SK-N-SH (cell line): Measurements from ENCODE around the gene USP19. TPM values are rescaled to one million over a fixed set of nuclear protein-coding genes. Genes with fewer than 3 reads are reported as not detected.
A peak's percentile ranks its signal among the peaks of the same experiment; 100 is the strongest.

Source experiments
- CTCF ChIA-PET: fragments of 300-600, 350-600 bp; formaldehyde crosslinking; extraction: SDS; loops from one replicate; lab custom pipeline; 2021; lab: Yijun Ruan, JAX
- POLR2A ChIA-PET: fragments of 350-600 bp; sonication (Branson Sonifier 250); formaldehyde crosslinking; extraction: SDS; loops from one replicate; lab custom pipeline; 2020; ENCODE audit warnings: antibody characterized with exemption, inconsistent platforms; lab: Yijun Ruan, JAX
- DNase-seq: peaks from one replicate; pipeline ENCODE4 v3.0.0; 2012
- H2AFZ ChIP-seq: fragments of 200-600 bp; sonication (generic); 2 replicates; pipeline ENCODE4 v1.8.1; 2016; ENCODE audit warnings: antibody characterized with exemption, mild to moderate bottlenecking, low read depth
- H3F3A ChIP-seq: fragments of 200-600 bp; sonication (generic); replicated peaks from 2 replicates; pipeline ENCODE3; 2016; ENCODE audit warnings: antibody characterized with exemption, mild to moderate bottlenecking; ENCODE audit not compliant: insufficient read depth
- H3K27ac ChIP-seq, 2 experiments: fragments of 200-500 bp in 1 of 2; fragments of 200-600 bp in 1 of 2; sonication (Bioruptor generic) in 1 of 2; sonication (generic), shearing (Covaris generic) in 1 of 2; 2 replicates each; pipeline versions ENCODE4 v1.5.1 to v1.6.1; 2014 to 2016; ENCODE audit warnings: low read depth in 2 of 2, inconsistent platforms in 1 of 2, low read length in 1 of 2, mild to moderate bottlenecking in 1 of 2, mixed read lengths in 1 of 2
- H3K27me3 ChIP-seq: fragments of 200-600 bp; sonication (generic), shearing (Covaris generic); 2 replicates; pipeline ENCODE4 v1.6.1; 2016; ENCODE audit warnings: mixed run types; ENCODE audit not compliant: insufficient read depth
- H3K36me3 ChIP-seq, 2 experiments: fragments of 200-500 bp in 1 of 2; fragments of 200-600 bp in 1 of 2; sonication (Bioruptor generic) in 1 of 2; sonication (generic) in 1 of 2; replicated peaks in 1 of 2; 2 replicates each; pipeline versions ENCODE3 to v1.5.1; 2014 to 2016; ENCODE audit warnings: low read length in 1 of 2, mild to moderate bottlenecking in 1 of 2; ENCODE audit not compliant: insufficient read depth in 2 of 2, control insufficient read depth in 1 of 2
- H3K4me1 ChIP-seq, 2 experiments: fragments of 200-500 bp in 1 of 2; fragments of 200-600 bp in 1 of 2; sonication (Bioruptor generic) in 1 of 2; sonication (generic), shearing (Covaris generic) in 1 of 2; 2 replicates each; pipeline versions ENCODE4 v1.5.1 to v1.6.1; 2014 to 2016; ENCODE audit warnings: low read depth in 1 of 2, low read length in 1 of 2, mixed run types in 1 of 2; ENCODE audit not compliant: insufficient read depth in 2 of 2, control insufficient read depth in 1 of 2
- H3K4me2 ChIP-seq: fragments of 200-600 bp; sonication (generic), shearing (Covaris generic); 2 replicates; pipeline ENCODE4 v1.6.1; 2017; ENCODE audit warnings: mixed run types
- H3K4me3 ChIP-seq, 2 experiments: fragments of 200-500 bp in 1 of 2; fragments of 200-600 bp in 1 of 2; sonication (Bioruptor generic) in 1 of 2; sonication (generic), shearing (Covaris generic) in 1 of 2; 2 replicates each; pipeline versions ENCODE4 v1.5.1 to v1.8.1; 2014 to 2016; ENCODE audit warnings: low read depth in 2 of 2, inconsistent platforms in 1 of 2, low read length in 1 of 2, mild to moderate bottlenecking in 1 of 2, mixed read lengths in 1 of 2, moderate library complexity in 1 of 2
- H3K79me2 ChIP-seq: fragments of 200-600 bp; sonication (generic); 2 replicates; pipeline ENCODE4 v1.8.1; 2017; ENCODE audit warnings: mild to moderate bottlenecking; ENCODE audit not compliant: insufficient read depth
- H3K9ac ChIP-seq: fragments of 200-600 bp; sonication (generic); 2 replicates; pipeline ENCODE4 v1.6.1; 2017; ENCODE audit warnings: mixed run types
- H3K9me2 ChIP-seq: fragments of 200-600 bp; sonication (generic); 2 replicates; pipeline ENCODE4 v1.6.1; 2017; ENCODE audit warnings: mixed run types
- H3K9me3 ChIP-seq: fragments of 200-600 bp; sonication (generic); 2 replicates; pipeline ENCODE4 v1.6.1; 2017; ENCODE audit warnings: mixed run types, mild to moderate bottlenecking, moderate library complexity
- H4K20me1 ChIP-seq: fragments of 200-600 bp; sonication (generic); 2 replicates; pipeline ENCODE4 v1.6.1; 2017; ENCODE audit warnings: mild to moderate bottlenecking, mixed run types; ENCODE audit not compliant: insufficient read depth
- EP300 ChIP-seq, 2 experiments: IDR thresholded peaks; 2 replicates each; pipeline versions ENCODE4 v1.4.0 to v1.6.1; 2012; ENCODE audit warnings: borderline replicate concordance in 1 of 2, low read depth in 1 of 2, low read length in 1 of 2
- EZH2phosphoT487 ChIP-seq: fragments of 200-600 bp; sonication (generic); IDR thresholded peaks from 2 replicates; pipeline ENCODE4 v1.6.1; 2017; ENCODE audit warnings: low read depth, mixed run types, mild to moderate bottlenecking, antibody characterized with exemption, moderate library complexity, borderline replicate concordance
- FOSL2 ChIP-seq: IDR thresholded peaks from 2 replicates; pipeline ENCODE4 v1.4.0; 2012; ENCODE audit warnings: low read depth, mild to moderate bottlenecking, moderate library complexity, borderline replicate concordance
- FOXJ3 ChIP-seq: sonication (generic); formaldehyde crosslinking; IDR thresholded peaks from 2 replicates; pipeline ENCODE4 v1.5.1; 2020; ENCODE audit warnings: mild to moderate bottlenecking, missing genetic modification reagents
- FOXM1 ChIP-seq: IDR thresholded peaks from 2 replicates; pipeline ENCODE4 v1.4.0; 2012; ENCODE audit warnings: low read depth, mild to moderate bottlenecking
- GATA2 ChIP-seq: sonication (generic); formaldehyde crosslinking; IDR thresholded peaks from 2 replicates; pipeline ENCODE4 v1.5.0; 2020; ENCODE audit warnings: mild to moderate bottlenecking, missing genetic modification reagents
- JUND ChIP-seq: IDR thresholded peaks from 2 replicates; pipeline ENCODE4 v1.4.0; 2012
- MAX ChIP-seq: IDR thresholded peaks from 2 replicates; pipeline ENCODE4 v1.4.0; 2012; ENCODE audit warnings: low read depth
- MEF2A ChIP-seq: IDR thresholded peaks from 2 replicates; pipeline ENCODE4 v1.4.0; 2012; ENCODE audit warnings: low read depth, borderline replicate concordance
- MXI1 ChIP-seq: IDR thresholded peaks from 2 replicates; pipeline ENCODE4 v1.6.1; 2012; ENCODE audit warnings: mild to moderate bottlenecking, low read depth, low read length, improper control_type of control experiment
- NRF1 ChIP-seq: IDR thresholded peaks from 2 replicates; pipeline ENCODE4 v1.6.1; 2012; ENCODE audit warnings: low read depth, mild to moderate bottlenecking, low read length
- POLR2AphosphoS5 ChIP-seq: IDR thresholded peaks from 2 replicates; pipeline ENCODE4 v1.6.1; 2012; ENCODE audit warnings: low read depth, low read length
- RAD21 ChIP-seq: IDR thresholded peaks from 2 replicates; pipeline ENCODE4 v1.6.1; 2012; ENCODE audit warnings: mild to moderate bottlenecking, low read length
- TAF1 ChIP-seq: IDR thresholded peaks from 2 replicates; pipeline ENCODE4 v1.6.1; 2012; ENCODE audit warnings: low read depth, mild to moderate bottlenecking, low read length, moderate library complexity, borderline replicate concordance
- TEAD4 ChIP-seq: IDR thresholded peaks from 2 replicates; pipeline ENCODE4 v1.4.0; 2012; ENCODE audit warnings: mild to moderate bottlenecking, borderline replicate concordance; ENCODE audit not compliant: insufficient read depth
- USF2 ChIP-seq: fragments of 150-350 bp; IDR thresholded peaks from 2 replicates; pipeline ENCODE4 v1.6.1; 2017; ENCODE audit warnings: antibody characterized with exemption, low read length, low read depth, borderline replicate concordance
- WGBS: methylation state at CpG from one replicate; pipeline ENCODE4 v1.1.6; 2017; ENCODE audit warnings: low lambda C conversion rate; 5-methylcytosine and 5-hydroxymethylcytosine counted together
- polyA plus RNA-seq, 3 experiments: library from polyadenylated mRNA; depleted of rRNA; stranded (reverse); fragments of >200 nt; gene quantifications; 2 replicates each; pipeline ENCODE4 v1.2.3, GENCODE V29; 2012
- TF ChIP-seq, protein P1 (sequence below): IDR thresholded peaks from 2 replicates; pipeline ENCODE4 v1.4.0; 2012; ENCODE audit warnings: low read depth, borderline replicate concordance
- TF ChIP-seq, protein P2 (sequence below): fragments of 150-350 bp; IDR thresholded peaks from 2 replicates; pipeline ENCODE4 v1.6.1; 2016; ENCODE audit warnings: mild to moderate bottlenecking, low read depth, low read length

The USP19 gene
- polyA plus RNA-seq, 1 of the 3 experiments (the other 2 are of a cell fraction) = 75.6 TPM

GRCh38 chr3:49121132-49121736, 611 bp upstream of the USP19 start:
- Histone ChIP-seq H3K4me3 (peak overlapping the region in 1 of 2 experiments; percentile 100; a peak in 2 of 4 replicates), H3K9me2 (no peaks in the 10 kb centered on the region), H3K9ac (peak overlapping the region; percentile 89; the same call in 1 of the 2 replicates), H2AFZ (no peak overlapping the region; the same call in 1 of the 2 replicates), H3K4me2 (peak overlapping the region; percentile 100; the same call in 1 of the 2 replicates), H3K4me1 (peaks cover 7 to 19% of the 10 kb centered on the region in 2 experiments; a peak in 2 of 4 replicates), H3K36me3 (peaks cover 29 to 71% of the 10 kb centered on the region in 2 experiments), H3F3A (peaks cover 36% of the 10 kb centered on the region), H3K27me3 (no peaks in the 10 kb centered on the region), H3K27ac (peak overlapping the region; percentile 96 to 98), H3K79me2 (peaks cover 31% of the 10 kb centered on the region), H4K20me1 (no peaks in the 10 kb centered on the region), H3K9me3 (no peaks in the 10 kb centered on the region)
- WGBS = 87% methylated on average over 16 of the region's 17 CpGs
- no peak for DNase-seq
- ChIA-PET CTCF (interaction anchor here (0.6 to 4.0 kb wide), 9 partner anchors 10 to 328 kb away, joined by 3 to 26 read pairs (median 3); partner anchors contain the start of genes KLHDC8B, LAMB2 and QRICH1), POLR2A (interaction anchor here (0.7 to 4.0 kb wide), 10 partner anchors 8 to 238 kb away, joined by 3 to 25 read pairs (median 4); partner anchors contain the start of genes CCDC71, LAMB2, NDUFAF3 and QARS1)
- no peak for TF ChIP-seq TAF1
- no peak for TF ChIP-seq FOXM1
- TF ChIP-seq TEAD4 = no peak
- TF ChIP-seq NRF1 = no peak
- no peak for TF ChIP-seq EZH2phosphoT487
- no peak for TF ChIP-seq RAD21
- TF ChIP-seq, protein P1, sequence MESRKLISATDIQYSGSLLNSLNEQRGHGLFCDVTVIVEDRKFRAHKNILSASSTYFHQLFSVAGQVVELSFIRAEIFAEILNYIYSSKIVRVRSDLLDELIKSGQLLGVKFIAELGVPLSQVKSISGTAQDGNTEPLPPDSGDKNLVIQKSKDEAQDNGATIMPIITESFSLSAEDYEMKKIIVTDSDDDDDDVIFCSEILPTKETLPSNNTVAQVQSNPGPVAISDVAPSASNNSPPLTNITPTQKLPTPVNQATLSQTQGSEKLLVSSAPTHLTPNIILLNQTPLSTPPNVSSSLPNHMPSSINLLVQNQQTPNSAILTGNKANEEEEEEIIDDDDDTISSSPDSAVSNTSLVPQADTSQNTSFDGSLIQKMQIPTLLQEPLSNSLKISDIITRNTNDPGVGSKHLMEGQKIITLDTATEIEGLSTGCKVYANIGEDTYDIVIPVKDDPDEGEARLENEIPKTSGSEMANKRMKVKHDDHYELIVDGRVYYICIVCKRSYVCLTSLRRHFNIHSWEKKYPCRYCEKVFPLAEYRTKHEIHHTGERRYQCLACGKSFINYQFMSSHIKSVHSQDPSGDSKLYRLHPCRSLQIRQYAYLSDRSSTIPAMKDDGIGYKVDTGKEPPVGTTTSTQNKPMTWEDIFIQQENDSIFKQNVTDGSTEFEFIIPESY = no peak
- TF ChIP-seq MAX = no peak
- TF ChIP-seq POLR2AphosphoS5 = no peak
- TF ChIP-seq JUND = no peak
- no peak for TF ChIP-seq FOXJ3
- no peak for TF ChIP-seq USF2
- TF ChIP-seq MEF2A = no peak
- no peak for TF ChIP-seq GATA2 (CRISPR knock-in tag)
- no peak for TF ChIP-seq FOSL2
- TF ChIP-seq, protein P2, sequence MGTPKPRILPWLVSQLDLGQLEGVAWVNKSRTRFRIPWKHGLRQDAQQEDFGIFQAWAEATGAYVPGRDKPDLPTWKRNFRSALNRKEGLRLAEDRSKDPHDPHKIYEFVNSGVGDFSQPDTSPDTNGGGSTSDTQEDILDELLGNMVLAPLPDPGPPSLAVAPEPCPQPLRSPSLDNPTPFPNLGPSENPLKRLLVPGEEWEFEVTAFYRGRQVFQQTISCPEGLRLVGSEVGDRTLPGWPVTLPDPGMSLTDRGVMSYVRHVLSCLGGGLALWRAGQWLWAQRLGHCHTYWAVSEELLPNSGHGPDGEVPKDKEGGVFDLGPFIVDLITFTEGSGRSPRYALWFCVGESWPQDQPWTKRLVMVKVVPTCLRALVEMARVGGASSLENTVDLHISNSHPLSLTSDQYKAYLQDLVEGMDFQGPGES = no peak
- no peak for TF ChIP-seq EP300 (IDR thresholded peaks at IDR 0.05; ENCODE audit: borderline replicate concordance in 1 of 2, low read depth in 1 of 2, low read length in 1 of 2)
- no peak for TF ChIP-seq MXI1
